GM19438 (cell line): ENCODE measurements around the gene CYP4A11.
"Not testable (repeated sequence)": the region's sequence is repeated elsewhere in the genome, so short reads cannot be mapped to it uniquely, and the experiment has no call there.

Experiments
- ATAC-seq: cut with Tn5 transposase; IDR thresholded peaks from one replicate; pipeline ENCODE4 v1.9.1; 2021; ENCODE audit warnings: low read depth; ENCODE audit not compliant: unreplicated experiment

Gene CYP4A11

DNA sequence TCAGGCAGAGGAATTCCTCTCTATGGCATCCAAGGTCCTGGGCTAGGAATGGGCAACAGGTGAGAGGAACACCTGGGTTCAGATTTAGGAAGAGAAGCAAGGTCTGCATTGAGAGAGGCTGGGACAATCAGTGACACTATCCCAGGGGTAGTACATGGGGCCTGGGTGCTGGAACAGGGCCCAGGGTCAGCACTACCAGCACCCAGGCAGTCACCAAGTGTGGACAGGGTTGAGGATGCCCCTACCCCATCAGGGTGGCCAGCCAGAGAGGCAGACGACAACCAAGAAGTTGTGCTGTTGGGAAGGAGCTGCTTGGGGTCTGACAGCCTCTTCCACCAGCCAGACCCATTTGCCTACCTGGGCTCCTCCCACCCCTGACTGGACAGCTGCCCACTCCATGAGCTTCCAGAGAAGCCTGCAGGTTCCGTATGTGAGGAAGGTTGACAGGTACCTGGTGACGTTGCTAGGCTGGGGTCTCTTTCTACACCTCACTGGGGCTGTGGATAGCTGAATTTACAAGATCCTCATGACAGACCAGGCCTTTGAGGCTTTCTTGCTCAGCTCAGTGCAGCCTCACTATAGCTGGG, 13.9 kb downstream of the CYP4A11 start:
- ATAC-seq, result no peak

DNA sequence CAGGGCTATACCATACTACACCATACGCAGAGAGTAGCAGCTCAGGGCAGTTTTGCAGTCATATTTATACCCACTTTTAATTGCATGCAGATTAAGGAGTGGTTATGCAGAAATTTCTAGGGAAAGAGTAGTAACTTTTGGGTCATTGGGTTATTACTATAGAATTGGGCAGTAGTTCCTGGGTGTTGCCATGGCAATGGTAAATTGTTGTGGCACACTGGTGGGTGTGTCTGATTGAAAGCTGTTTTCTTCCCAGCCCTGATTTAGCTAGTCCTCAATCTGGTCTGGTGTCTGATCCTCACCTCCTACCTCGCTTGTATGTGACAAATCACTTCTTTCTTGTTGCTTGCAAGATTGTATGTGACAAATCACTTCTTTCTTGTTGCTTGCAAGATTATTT, 30.5 kb downstream of the CYP4A11 start:
- no peak for ATAC-seq

- ATAC-seq, result no peak
These were observed 37.8 kb downstream of the CYP4A11 start for GRCh38 chr1:46903481-46903880.

DNA sequence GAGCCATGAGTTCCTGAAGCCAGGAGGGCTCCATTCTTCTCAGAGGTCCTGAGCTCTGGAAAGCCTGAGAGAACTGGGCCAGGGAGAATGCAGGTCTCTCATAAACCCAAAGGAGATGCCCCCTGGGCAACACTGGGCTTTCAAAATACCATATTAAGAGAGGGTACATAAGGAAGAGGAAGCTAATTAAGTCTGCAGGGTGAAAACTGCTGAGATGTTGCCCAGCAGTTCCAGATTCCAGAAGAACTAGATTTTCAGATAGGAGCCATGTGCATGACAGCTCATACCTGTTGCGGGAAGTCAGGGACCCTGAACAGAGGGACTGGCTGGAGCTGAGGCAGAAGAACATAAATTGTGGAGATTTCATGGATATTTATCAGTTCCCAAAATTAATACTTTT, 40.9 kb downstream of the CYP4A11 start:
- no peak for ATAC-seq

GRCh38 chr1:46881656-46882055, 59.6 kb downstream of the CYP4A11 start:
- not testable (repeated sequence) for ATAC-seq
